GM21619 (cell line): ENCODE data around the gene SAMD9L.

ENCODE experiments used
- ATAC-seq: cut with Tn5 transposase; IDR thresholded peaks from one replicate; pipeline ENCODE4 v1.9.1; 2021; ENCODE audit not compliant: unreplicated experiment

The SAMD9L gene

DNA sequence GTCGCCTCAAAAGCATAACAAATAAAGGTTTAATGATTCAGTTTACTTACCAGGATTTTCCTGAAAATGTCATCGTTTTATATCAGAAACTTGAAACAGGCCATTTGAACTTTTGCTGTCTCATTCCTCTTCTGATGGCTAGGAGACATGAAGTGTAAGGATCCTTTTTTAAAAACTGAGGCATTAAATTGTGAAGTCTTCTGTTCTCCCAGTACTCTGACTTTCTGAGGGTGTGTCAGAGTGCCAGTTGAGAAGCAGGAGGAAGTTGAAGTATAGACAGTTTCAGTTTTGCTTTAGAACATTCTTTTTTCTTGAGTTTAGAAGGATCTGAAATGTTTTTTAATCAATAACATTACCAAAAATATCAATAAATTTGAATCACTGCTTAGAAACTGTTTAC, at the start of gene SAMD9L:
Gene SAMD9L (minus strand): TSS at position 242 of the 400 bp plus-strand sequence. CDS start 12,414 bp downstream, outside the sequence.
- ATAC-seq, result peak; percentile 54

GRCh38 chr7:93196336-93196735, 48.2 kb upstream of the SAMD9L start:
- no peak for ATAC-seq

- no peak for ATAC-seq
Measured at GRCh38 chr7:93194386-93194785, 46.2 kb upstream of the SAMD9L start.

DNA sequence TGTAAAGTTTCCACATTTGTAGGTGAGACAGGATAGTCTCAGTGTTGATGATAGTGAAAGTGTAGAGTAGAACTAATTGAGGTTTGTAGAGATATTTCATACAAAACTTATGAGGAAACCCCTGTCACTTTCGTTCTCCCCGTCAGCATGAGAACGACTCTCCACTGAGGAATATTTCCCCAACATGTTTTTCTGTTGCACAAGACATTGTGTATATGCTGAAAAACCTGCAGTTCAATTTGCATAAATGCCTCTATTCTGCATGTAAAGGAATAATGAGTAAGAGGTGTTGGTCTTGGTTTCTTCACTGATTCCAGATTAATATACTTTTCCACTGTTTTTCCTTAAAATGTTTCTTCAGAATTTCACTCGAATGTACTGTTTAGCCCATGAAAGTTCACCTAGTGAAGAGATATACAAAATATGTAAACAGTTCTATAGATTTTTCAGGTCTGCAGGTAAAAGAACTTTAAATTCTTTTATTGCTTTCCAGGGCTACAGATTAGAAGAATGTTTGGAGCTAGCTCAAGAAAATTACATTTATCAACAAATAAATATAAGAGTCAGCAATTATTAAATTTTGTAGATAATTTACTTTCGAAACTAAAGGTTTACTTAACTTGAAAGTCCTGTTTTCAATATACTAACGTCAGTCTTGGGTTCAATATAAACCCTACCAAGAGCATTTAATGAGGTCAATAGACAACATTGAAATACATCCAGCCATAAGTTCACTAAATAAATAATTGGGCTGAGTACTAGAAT, 40.9 kb upstream of the SAMD9L start:
- no peak for ATAC-seq

DNA sequence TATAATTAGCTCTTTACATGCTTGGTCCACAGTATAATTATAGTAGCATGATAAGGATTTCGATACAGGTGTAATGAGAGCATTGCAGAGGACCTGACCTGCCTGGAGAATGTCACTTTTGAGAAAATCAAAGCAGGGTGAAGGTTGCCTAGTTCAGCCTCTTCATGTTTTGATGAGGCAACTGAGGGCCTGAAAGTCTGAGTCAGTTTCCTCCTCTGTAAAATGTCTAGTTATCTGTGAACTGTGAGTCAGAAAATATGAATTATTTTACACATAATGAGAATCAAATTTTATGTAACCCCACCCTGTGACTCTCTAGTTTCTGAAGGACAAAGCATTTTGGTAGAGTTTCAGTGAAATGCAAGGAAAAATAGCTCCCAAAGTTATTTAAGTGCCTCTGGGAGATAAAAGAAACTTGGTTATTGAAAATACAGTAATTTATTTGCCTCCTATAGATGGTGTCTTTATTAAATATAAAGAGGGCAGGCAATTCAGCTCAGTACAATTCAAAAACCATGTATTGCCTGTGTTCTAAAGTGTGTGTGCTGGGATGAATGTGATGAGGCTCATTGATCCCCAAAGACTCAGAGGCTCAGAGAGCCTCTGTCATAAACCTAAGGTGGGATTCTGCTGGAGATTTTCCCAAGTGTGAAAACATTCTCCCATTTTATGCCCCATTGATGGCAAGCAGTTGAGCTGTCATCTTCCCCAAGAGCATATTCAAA, 37.3 kb upstream of the SAMD9L start:
- no peak for ATAC-seq

GRCh38 chr7:93179173-93179572, 31.0 kb upstream of the SAMD9L start:
- no peak for ATAC-seq

GRCh38 chr7:93178213-93178612, 30.0 kb upstream of the SAMD9L start:
- no peak for ATAC-seq

- ATAC-seq, result no peak
Measured at GRCh38 chr7:93176992-93177580, 28.9 kb upstream of the SAMD9L start.

DNA sequence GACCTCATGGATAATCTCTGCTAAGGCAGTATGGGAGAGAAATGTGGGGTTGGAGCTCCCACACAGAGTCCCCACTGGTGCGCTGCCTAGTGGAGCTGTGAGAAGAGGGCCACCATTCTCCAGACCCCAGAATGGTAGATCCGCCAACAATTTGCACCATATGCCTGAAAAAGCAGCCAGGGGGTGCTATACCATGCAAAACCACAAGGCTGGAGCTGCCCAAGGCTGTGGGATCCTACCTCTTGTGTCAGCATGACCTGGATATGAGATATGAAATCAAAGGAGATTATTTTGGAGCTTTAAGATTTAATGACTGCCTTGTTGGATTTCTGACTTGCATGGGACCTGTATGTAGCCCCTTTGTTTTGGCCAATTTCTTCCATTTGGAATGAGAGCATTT, 27.0 kb upstream of the SAMD9L start:
- ATAC-seq, result no peak

DNA sequence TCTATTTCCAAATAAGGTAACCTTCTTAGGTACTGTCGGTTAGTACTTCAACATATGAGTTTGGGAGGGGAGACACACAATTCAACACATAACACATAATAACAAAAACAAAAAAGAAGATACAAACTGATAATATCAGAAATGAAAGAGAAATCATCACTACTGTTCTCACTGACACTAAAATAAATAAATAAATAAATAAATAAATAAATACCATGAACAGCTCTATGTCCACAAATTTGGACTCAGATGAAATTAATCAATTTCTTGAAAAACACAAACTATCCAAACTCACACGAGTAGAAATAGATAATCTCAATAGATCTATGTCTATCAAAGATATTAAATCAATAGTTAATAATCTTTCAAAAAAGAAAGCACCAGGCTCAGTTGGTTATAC, 24.5 kb upstream of the SAMD9L start:
- no peak for ATAC-seq

GRCh38 chr7:93171606-93172226, 23.5 kb upstream of the SAMD9L start:
- ATAC-seq, result no peak

DNA sequence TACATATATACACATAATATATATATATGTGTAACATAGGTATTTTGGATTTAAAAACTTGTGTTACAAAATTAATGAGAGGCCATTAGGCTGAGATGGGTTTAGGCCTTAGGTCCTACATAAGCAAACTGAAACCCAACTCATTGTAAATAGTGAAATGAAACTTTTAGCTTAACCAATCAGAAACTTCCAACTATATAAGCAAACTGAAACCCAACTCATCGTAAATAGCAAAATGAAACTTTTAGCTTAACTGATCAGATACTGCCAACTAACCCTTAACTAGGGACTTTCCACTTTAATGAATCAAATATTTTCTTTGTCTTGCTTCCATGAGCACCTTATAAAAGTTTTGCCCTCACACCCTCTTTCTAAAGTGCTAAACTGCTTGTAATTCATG, 17.3 kb upstream of the SAMD9L start:
- ATAC-seq, result peak; percentile 99

DNA sequence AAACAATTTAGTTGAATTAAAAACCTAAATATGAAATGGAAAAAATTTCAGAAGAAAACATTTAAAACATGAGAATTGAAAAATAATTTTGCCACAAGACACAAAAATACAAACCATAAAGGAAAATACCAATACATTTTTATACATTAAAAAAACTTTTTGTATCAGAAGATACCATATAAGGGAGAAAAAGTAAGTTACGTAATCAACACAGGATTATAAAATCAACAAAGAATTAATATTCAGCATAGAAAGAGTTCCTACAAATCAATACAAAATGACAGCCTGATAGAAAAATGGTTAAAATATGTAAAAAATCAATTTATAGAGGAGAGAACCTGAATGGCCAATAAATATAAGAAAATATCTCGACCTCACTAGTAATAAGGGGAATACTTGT, 16.6 kb upstream of the SAMD9L start:
- ATAC-seq, result no peak

- ATAC-seq, result no peak
Measured at GRCh38 chr7:93161181-93161762, 13.1 kb upstream of the SAMD9L start.

- no peak for ATAC-seq
Measured at GRCh38 chr7:93160410-93160809, 12.2 kb upstream of the SAMD9L start.

DNA sequence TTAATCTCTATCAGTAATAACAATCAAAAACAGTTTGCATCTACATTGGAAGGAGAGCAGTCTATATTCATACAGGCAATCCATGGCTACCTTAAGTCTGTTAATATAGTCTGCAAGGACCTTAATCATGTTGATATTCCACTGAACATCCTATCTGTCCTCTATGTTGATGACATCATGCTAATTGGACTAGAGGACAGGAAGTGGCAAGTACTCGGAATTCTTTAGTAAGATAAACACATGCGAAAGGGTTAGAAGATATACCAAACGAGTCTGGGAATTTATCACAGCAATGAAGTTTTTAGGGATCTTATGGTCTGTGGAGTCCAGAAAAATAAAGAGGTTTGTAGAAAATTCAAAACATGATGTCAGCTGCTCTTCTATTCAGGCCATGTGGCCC, 11.3 kb upstream of the SAMD9L start:
- ATAC-seq, result no peak

GRCh38 chr7:93156884-93157283, 8.7 kb upstream of the SAMD9L start:
- no peak for ATAC-seq

DNA sequence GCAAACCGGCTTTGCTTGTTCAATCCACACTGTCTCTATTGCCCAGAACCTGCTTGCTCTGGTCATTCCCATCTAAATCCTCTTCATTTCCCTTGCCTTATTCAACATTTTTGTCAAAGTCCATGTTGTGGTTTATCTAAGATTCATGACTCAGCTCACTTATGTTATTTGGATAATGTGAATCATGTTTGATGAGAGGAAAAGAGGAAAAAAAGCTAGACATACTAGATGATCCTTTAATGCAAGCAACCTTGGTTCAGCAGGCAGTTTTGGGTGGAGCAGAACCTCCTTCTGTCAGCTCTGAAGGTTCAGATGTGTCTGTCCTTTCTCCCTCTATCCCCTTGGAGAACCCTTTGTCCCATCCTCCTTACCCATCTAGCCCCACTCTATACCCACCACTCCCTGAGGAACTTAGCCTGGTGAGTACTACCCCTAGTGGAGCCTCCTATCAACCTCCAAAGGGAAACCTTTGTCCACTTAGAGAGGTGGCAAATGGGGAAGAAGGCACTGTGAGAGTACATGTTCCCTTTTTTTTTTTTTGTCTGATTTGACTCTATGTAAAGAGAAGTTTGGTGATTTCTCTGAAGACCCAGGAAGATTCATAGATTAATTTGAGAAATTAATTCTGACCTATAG, 2.1 kb upstream of the SAMD9L start:
- ATAC-seq, result no peak

GRCh38 chr7:93148727-93149126, 542 bp upstream of the SAMD9L start:
- no peak for ATAC-seq

DNA sequence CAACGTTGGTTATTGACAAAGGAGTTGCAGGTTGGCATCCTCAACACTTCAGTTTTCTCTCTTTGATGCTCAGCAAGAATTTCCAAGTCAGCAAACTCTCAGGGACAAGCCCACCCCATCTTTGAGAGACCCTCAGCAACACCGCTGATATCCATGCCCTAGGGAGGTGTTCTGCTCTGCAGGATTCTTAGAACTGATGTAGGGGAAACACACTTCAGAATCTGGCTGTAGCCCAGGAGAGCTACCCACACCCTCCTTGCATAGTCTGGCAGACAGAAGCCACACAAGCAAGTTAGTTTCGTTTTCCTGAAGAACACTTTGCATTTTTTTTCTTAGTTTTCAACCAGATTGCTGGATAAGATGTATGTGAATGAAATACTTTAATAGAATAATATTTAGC, 822 bp downstream of the SAMD9L start:
- peak; percentile 89 for ATAC-seq
